NCI-H2107 (cell line): ENCODE data around the gene CD209.

Experiments
- DNase-seq: peaks from one replicate; lab custom pipeline; 2025; lab: John Stamatoyannopoulos, UW

The CD209 gene

DNA sequence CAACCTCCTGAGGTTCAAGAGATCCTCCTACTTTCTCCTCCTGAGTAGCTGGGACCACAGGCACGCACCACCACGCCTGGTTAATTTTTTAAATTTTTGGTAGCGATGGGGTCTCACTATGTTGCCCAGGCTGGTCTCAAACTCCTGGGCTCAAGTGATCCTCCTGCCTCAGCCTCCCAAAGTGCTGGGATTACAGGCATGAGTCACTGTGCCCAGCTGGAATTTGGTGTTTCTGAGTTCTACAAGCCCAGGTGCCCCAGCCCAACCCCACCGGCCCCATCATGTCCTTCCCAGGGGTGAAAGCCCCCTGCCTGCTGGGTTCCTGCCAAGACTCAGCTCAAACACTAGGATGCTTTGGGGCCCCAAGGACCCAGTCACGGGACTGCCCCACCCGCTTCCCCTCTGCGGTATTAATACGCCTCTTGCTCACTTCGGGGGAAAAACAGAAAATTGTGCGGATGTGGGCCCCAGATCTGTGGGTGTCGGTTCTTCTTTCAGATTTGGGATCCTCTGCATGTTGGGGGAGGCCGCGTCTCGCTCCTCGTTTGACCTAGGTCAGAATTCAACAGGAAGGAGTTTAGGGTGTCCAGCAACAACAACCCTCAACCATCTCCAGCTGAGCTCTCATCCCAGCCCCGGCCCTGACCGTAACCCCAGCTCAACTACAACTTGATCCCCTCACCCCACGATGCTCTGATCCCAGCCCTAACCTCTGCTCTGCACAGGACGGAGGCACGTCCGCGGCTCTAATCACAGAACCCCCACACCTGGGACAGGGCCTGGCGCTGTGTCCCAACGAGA, 41.7 kb downstream of the CD209 start:
- DNase-seq: no peak

DNA sequence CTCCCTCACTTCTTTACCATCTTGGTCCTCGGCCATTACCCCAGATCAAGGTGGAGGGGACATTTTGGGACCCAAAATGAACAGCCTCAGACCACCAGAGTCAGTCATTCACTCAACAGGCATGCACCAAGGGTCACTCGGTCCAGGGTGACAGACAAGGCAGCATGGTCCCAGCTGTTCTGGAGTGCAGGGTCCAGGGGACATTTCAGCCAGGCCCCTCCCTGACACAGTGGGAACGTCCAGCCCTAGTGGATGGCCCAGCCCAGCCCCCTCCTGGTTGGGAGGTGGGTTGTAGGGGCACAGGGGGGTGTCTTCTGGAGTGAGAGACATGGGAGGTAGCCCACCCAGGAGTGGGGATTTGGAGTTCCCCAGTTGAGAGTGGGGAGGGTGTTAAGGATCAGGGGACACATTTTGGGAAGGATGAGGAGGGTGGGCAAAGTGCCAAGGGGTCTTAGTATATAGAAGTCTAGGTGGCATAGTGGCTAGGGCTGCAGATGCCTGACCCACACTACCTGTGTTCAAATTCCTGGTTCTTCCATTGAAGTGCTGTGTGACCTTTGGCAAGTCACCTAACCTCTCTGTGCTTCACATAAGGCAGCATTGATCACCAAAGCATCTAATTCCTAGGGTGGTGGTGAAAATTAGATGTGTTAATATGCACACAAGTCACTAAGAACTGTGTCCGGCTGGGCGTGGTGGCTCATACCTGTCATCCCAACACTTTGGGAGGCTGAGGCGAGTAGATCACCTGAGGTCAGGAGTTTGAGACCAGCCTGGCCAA, 42.9 kb downstream of the CD209 start:
- DNase-seq: no peak

DNA sequence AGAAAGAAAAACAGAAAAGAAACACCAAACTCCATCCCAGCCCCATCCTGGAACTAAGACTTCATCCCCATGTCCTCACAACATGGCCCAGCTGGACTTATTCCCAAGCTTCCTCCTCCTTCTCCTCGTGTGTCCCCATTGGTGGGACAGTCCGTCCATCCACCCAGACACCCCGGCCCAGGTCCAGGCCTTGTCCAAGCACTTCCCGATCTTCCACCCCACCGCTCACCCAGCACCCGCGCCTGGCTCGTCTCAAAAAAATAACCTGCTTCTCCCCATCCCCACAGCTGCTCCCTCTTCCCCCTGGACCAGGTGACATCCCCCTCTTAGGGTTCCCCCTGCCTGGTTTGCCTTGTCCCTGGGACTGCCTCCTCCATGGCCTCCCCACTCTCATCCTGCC, 44.0 kb downstream of the CD209 start:
- no peak for DNase-seq

DNA sequence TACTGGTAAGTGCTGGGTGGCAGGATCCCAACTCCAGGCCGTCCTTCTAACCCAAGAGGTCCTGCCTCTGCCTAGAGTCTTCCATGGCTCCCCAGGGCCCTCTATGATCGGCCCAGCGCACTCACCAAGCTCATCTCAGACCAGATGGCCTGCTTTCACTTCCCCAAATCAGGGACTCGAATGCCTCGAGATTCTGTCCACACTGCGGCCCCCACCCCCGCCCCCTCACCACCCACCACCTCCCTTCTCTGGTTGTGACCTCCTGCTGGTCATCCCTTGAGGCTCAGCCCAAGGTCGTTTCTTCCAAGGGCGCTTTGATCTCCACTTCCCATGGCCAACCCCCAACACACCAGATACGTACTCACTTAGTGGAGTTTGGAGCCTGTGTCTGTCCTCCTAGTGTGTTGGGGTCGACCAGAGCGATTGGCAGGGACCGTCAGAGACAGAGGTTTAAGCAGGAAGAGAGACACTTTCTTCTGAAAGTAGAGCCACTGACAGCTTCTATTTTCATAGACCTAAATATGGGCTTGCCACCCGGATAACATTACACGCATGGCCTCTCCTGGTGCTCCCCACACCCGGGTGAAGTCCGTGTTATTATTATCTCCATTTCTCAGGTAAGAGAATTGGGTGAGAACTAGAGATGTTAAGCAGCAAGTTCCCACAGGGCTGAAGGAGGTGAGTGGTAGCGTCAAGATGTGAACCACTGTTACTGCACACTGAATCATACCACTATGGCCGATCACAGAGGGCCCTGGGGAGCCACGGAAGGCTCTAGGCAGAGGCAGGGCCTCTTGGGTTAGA, 45.5 kb downstream of the CD209 start, which contains the start of gene FCER2:
FCER2 (minus strand) TSS at position 478 of the 804 bp plus-strand sequence. CDS start 2,371 bp downstream, outside the sequence.
- no peak for DNase-seq

DNA sequence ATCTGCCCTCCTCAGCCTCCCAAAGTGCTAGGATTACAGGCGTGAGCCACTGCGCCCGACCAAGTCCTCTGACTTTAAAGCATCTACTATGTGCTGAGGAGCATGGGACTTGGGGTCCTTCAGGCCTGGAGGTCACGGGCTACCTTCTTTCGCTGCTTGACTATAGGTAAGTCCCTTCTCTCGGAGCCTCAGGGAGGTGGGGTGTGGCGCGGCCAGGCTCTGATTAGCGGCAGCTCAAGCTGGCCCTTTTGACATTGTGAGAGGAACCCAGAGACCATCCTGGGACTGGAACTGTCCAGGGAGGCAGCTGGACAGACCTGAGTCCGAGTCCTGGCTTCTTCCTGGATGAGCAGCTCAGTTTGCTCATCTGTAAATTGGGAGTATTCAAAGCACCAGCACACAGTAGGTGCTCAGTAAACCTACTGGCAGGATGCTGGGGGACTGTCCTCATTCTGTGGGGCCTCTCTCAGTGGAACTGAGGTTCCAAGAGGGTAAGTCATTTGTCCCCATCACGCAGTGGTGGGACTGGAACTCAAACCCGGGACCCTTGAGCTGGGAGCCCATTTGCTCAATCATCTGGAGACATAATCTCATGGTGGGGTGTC, 46.2 kb downstream of the CD209 start:
- no peak for DNase-seq

GRCh38 chr19:7699417-7700401, 47.6 kb downstream of the CD209 start:
- DNase-seq: no peak

- DNase-seq: no peak
These were observed 48.3 kb downstream of the CD209 start for GRCh38 chr19:7699003-7699402.

DNA sequence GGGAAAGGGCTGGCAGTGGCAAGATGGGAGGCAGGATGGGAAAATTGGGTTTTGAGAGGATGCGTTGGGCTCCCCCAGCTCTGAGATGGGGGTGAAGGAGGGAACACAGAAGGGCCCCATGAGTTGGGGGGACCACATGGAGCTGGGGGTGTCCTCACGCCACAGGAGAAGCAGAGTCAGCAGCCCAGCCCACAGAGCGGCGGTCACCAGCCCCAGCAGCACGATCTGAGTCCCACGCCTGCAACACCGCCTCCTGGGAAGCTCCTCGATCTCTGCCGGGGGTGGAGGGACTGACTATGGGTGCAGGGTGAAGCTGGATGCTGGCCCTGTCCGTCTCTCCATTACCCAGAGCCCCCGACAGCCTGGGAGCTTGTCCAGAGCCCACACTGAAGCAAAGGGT, 48.8 kb downstream of the CD209 start:
- no peak for DNase-seq

DNA sequence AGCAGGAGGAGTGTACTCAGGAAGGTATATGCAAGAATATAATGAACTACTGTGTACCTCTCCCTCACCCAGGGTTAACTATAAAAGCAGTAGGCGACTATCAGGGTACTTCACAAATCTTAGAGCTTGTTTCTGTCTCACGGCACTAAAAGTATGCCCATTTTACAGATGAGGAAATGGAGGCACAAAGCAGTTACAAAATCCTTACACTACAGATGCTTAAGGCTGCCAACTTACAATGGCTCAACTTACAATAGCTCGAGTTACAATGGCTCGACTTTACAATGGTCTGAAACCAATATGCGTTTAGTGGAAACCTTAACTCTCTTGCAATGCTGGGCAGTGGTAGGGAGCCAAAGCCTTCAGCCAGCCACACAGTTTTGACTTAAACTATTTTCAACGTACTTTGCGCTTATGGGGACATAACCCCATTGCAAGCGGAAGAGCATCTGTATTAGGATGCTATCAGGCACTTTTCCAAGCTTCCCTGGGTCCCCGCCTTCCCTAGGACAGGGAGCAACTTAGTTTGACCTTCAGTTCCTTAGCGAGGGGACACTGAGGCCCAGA, 49.5 kb downstream of the CD209 start:
- no peak for DNase-seq

- DNase-seq: no peak
These were observed 52.8 kb downstream of the CD209 start for GRCh38 chr19:7694499-7694898.

DNA sequence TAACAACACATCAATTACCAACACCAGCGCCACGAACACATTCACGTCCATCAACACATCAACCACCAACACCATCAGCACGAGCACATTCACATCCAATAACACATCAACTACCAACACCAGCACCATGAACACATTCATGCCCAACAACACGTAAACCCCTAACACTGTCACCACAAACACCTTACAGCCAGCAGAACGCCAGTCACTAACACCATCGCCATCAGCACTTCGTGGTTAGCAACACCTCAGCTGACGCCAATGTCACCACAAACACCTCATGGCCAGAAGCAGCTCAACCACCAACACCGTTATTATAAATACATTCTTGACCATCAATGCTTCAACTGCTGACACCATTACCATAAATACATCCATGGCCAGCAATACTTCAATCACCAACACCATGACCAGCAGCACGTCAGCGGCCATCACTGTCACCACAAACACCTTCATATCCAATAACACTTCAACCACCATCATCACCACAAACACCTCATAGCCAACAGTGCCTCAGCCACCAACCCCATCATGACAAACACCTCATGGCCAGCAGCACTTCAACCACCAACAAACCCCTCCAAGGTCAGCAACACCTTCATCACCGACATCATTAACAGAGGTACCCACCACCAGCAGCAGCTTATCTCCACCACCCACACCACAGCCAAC, 54.8 kb downstream of the CD209 start:
- no peak for DNase-seq

DNA sequence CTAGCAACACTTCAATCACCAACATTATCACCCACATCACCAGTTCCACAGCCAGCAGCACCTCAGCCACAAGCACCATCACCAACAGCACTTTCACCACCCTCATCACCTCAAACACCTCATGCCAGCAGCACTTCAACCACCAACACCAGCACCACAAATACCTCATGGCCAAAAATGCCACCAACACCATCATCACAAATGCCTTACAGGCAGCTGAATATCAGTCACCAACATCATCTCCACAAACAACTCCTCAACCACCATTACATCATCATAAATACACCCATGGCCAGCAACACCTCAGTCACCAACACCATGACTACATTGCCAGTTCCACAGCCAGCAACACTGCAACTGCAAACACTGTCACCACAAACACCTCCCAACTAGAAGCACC, 55.8 kb downstream of the CD209 start:
- DNase-seq: no peak

GRCh38 chr19:7690779-7691258, 56.5 kb downstream of the CD209 start:
- no peak for DNase-seq
